ENCODE measurements around the gene SECTM1.

Gene SECTM1

GRCh38 chr17:82300228-82300627, 33.3 kb downstream of the SECTM1 start:
- ChIA-PET CTCF (interaction anchor here (0.7 to 9.4 kb wide), 18 partner anchors 9 to 192 kb away, joined by 3 to 61 read pairs (median 4); partner anchors contain the start of genes CD7, HEXD and OGFOD3), POLR2A (no interaction called here)
- H3K4me3 ChIP-seq (ENCODE audit: low read depth, low read length) = no peak overlapping the region
- DNase-seq (ENCODE audit: low read depth, low spot score) = no peak
- TF ChIP-seq, protein P1, sequence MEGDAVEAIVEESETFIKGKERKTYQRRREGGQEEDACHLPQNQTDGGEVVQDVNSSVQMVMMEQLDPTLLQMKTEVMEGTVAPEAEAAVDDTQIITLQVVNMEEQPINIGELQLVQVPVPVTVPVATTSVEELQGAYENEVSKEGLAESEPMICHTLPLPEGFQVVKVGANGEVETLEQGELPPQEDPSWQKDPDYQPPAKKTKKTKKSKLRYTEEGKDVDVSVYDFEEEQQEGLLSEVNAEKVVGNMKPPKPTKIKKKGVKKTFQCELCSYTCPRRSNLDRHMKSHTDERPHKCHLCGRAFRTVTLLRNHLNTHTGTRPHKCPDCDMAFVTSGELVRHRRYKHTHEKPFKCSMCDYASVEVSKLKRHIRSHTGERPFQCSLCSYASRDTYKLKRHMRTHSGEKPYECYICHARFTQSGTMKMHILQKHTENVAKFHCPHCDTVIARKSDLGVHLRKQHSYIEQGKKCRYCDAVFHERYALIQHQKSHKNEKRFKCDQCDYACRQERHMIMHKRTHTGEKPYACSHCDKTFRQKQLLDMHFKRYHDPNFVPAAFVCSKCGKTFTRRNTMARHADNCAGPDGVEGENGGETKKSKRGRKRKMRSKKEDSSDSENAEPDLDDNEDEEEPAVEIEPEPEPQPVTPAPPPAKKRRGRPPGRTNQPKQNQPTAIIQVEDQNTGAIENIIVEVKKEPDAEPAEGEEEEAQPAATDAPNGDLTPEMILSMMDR (IDR thresholded peaks at IDR 0.05; ENCODE audit: insufficient read depth, low read length, missing control alignments) = no peak

- no peak overlapping the region for H3K4me3 ChIP-seq (ENCODE audit: low read depth, low read length)
- POLR2A ChIA-PET = no interaction called here
- DNase-seq (ENCODE audit: low read depth, low spot score) = no peak
- TF ChIP-seq, protein P1 (IDR thresholded peaks at IDR 0.05; ENCODE audit: insufficient read depth, low read length, missing control alignments) = no peak
- CTCF ChIA-PET = interaction anchor here (0.7 to 9.4 kb wide), 13 partner anchors 10 to 117 kb away, joined by 3 to 61 read pairs (median 4); partner anchors contain the start of genes CD7, HEXD and OGFOD3
Measured at GRCh38 chr17:82299452-82299851, 34.1 kb downstream of the SECTM1 start.

DNA sequence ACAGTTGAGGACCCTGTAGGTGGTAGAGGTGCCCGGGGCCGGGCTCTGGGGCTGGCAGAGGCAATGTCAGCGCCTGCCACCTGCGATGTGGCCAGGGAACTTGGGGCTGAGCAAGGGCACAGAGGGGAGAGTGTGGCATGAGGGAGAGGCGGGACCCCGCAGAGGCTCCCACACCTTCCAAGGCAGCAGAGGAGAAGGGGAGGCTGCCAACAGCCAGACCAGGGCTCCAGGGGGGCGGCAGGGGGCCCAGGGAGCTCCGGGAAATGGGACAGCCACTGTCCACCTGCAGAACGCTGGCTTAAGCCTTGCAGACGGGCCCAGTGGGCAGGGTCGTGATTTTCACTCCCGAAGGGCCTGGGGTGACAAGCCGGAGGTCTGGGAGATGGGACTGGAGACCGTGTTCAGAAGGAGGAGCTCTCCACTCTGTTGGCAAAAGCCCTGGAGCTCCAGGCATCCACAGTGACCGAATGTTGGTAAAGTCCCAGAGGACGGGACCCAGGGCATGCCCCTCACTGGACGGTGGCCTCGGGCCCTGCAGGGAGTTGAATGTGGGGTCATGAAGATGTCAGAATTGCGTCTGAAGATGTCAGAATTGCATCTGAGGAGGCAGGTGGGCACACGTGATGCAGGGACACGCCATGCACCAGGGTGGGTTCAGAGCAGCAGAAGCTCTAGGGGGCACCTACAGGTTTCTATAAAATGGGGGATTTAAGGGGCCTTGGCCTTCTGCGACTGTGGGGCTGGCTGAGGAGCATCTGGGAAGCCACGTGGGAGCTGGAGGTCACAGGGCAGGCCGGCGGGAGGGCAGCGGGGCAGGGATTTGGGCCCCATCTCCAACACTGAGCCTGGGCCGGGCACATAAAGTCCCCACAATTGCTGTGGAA, 34.8 kb downstream of the SECTM1 start:
- DNase-seq (ENCODE audit: low read depth, low spot score) = no peak
- ChIA-PET CTCF (interaction anchor here (1.0 to 9.4 kb wide), 12 partner anchors 10 to 118 kb away, joined by 3 to 61 read pairs (median 6); partner anchors contain the start of genes CD7, HEXD and OGFOD3), POLR2A (interaction anchor here (0.6 kb wide), 1 partner anchor 70 kb away, joined by 3 read pairs; the partner anchor contains the start of gene SLC16A3)
- peak overlapping the region; percentile 49 for H3K4me3 ChIP-seq (ENCODE audit: low read depth, low read length)
- TF ChIP-seq, protein P1 (IDR thresholded peaks at IDR 0.05; ENCODE audit: insufficient read depth, low read length, missing control alignments) = no peak

GRCh38 chr17:82297714-82298537, 35.6 kb downstream of the SECTM1 start:
- POLR2A ChIA-PET = interaction anchor here (0.6 kb wide), 1 partner anchor 69 kb away, joined by 3 read pairs; the partner anchor contains the start of gene SLC16A3

DNA sequence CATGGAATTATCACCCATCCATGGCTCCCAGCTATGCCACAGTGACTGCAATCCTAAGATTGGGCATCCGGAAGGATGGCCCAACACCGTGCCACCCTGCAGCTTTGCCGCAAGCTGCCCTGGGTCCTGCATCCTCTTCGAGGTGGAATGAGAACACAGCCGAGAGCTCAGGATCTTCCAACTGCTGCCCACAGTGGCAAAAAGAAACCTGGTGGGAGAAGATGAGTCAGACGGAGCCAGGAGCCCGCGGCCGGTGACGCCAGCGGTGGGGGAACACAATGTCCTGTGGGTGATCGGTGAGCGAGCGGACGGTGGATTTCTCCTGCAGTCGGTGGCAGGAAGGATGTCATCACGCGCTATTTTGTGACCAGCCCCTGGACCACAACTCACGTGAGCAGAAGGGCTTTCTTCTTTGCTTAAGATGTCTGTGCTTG, 36.3 kb downstream of the SECTM1 start:
- TF ChIP-seq, protein P1 (IDR thresholded peaks at IDR 0.05; ENCODE audit: insufficient read depth, low read length, missing control alignments) = no peak
- ChIA-PET POLR2A (no interaction called here), CTCF (interaction anchor here (1.0 to 9.4 kb wide), 5 partner anchors 25 to 119 kb away, joined by 3 to 61 read pairs (median 6); partner anchors contain the start of genes HEXD and OGFOD3)
- no peak overlapping the region; the same call in 1 of the 2 replicates for H3K4me3 ChIP-seq (ENCODE audit: low read depth, low read length)
- DNase-seq (ENCODE audit: low read depth, low spot score) = no peak

More at GRCh38 chr17:82297714-82298537, 35.6 kb downstream of the SECTM1 start:
- DNase-seq (ENCODE audit: low read depth, low spot score) = peak; percentile 63
- CTCF ChIA-PET = interaction anchor here (1.0 to 9.4 kb wide), 10 partner anchors 11 to 119 kb away, joined by 3 to 61 read pairs (median 4); partner anchors contain the start of genes HEXD and OGFOD3
- peak overlapping the region; percentile 49 for H3K4me3 ChIP-seq (ENCODE audit: low read depth, low read length)
- TF ChIP-seq, protein P1 (IDR thresholded peaks at IDR 0.05; ENCODE audit: insufficient read depth, low read length, missing control alignments) = no peak
